Muscle layer of duodenum (tissue), 2 donors: Measurements from ENCODE around the gene NEK9.

Experiments used
- H3K27ac ChIP-seq: one replicate; pipeline ENCODE4 v1.7.0; 2013; ENCODE audit warnings: mild to moderate bottlenecking, low read length
- H3K27me3 ChIP-seq: one replicate; pipeline ENCODE4 v1.7.0; 2013; ENCODE audit warnings: low read depth, mild to moderate bottlenecking, control low read depth, low read length
- H3K36me3 ChIP-seq, 2 donors: one replicate each; pipeline ENCODE4 v1.7.0; 2013; ENCODE audit warnings: low read length in 2 of 2, control low read depth in 1 of 2, mild to moderate bottlenecking in 1 of 2; ENCODE audit not compliant: insufficient read depth in 2 of 2, control insufficient read depth in 1 of 2
- H3K4me1 ChIP-seq, 2 donors: one replicate each; pipeline ENCODE4 v1.7.0; 2013; ENCODE audit warnings: low read length in 2 of 2, mild to moderate bottlenecking in 2 of 2, control low read depth in 1 of 2, moderate library complexity in 1 of 2; ENCODE audit not compliant: insufficient read depth in 2 of 2, control insufficient read depth in 1 of 2
- H3K4me3 ChIP-seq, 2 donors: one replicate each; pipeline ENCODE4 v1.7.0; 2013; ENCODE audit warnings: low read length in 2 of 2, low read depth in 1 of 2, mild to moderate bottlenecking in 1 of 2
- H3K9me3 ChIP-seq, 2 donors: one replicate each; pipeline ENCODE4 v1.7.0; 2013; ENCODE audit warnings: low read length in 2 of 2, control low read depth in 1 of 2, mild to moderate bottlenecking in 1 of 2; ENCODE audit not compliant: control insufficient read depth in 1 of 2
- donor health status: healthy.

Gene NEK9

DNA sequence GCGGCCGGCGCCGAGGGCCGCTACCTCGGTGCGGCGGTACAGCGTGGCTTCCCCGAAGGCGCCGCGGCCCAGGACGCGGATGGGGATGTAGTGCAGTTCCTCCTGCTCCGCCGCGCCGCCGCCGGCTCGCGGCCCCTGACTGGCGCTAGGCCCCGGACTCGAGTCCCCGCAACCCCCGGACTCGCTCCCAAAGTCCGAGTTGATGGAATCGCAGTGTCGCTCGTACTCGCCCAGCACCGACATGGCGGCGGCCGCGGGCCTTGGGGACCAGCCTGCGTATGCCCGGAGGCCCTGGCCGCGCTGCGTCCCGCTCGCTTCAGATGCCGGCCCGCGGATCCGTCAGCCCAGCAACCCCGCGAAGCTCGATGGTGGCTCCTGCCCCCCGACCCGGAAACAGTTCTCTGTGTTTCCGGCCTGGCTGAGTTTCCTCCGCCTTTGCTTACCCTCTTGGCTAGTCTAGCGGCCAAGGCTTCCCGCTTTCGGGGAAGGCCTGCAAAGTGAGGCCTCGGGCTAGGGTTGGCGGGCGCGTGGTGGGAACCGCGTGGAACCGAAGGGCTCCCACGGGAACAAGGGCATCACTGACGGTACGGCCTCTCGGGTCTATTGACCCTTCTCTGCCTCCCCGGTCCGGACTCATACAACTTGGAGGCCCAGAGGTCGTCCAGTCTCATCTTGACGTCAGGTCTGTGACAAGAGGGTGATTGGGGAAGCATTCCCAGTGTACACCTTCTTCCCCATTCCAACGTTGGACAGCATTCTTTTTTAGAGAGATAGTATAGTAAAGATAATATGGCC is at the start of gene NEK9:
Gene NEK9, minus strand, starts transcription at position 370 of the 795 bp plus-strand sequence. Its CDS starts 127 bp downstream, at position 243.
- peaks cover 8 to 29% of the 10 kb centered on the region in 2 donors for H3K4me1 ChIP-seq
- H3K4me3 ChIP-seq: peak within 1 kb of the TSS; percentile 75 to 89
- H3K9me3 ChIP-seq: no peaks in the 10 kb centered on the region

DNA sequence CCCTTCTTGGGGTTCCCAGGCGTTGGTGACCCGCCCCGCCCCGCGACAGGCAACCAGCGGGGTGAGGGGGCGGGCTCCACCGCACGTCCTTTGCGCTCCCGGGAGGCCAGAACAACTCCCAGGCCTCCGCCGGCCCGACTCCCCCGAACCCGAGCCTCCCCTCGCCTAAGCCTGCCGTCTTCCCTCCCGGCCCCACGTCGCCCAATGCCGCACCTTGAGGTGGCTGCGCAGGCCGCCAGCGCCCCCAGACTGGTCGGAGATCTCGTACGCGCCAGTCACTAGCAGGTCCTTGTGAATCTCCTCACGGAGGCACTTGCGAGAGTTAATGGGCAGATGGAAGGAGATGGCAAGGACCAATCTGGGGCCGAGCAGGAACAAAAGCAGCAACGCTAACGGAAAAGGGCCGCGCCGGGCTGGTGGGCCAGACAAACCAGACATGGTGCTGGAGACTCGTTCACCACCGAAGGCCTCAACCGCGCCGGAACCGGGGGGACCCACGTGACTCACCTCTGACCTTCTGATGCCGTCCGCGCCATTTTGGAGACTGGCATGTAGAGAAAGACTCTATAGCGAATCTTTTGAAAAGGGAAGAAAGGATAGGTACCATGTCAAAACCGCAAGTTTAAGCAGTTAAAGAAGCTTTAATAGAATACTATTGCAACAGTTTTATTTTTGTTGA is 49.4 kb upstream of the NEK9 start, which contains the start of gene TMED10:
Gene TMED10, minus strand, starts transcription at position 471 of the 679 bp plus-strand sequence. Its CDS starts 33 bp downstream, at position 438.
- peak within 1 kb of the TSS; percentile 83 to 94 for H3K4me3 ChIP-seq
- no peaks in the 10 kb centered on the region for H3K9me3 ChIP-seq
- H3K36me3 ChIP-seq: peaks cover 0 to 9% of the 10 kb centered on the region in 2 donors
- H3K27me3 ChIP-seq: no peaks in the 10 kb centered on the region
- H3K27ac ChIP-seq: peak within 1 kb of the TSS; percentile 98
- peaks cover 0 to 34% of the 10 kb centered on the region in 2 donors for H3K4me1 ChIP-seq

More for the DNA sequence above, at the start of gene NEK9:
- H3K27ac ChIP-seq: peak within 1 kb of the TSS; percentile 97
- peaks cover 5 to 6% of the 10 kb centered on the region in 2 donors for H3K36me3 ChIP-seq
- no peaks in the 10 kb centered on the region for H3K27me3 ChIP-seq

- no peaks in the 10 kb centered on the region for H3K27me3 ChIP-seq
- peaks cover 0 to 34% of the 10 kb centered on the region in 2 donors for H3K4me1 ChIP-seq
Observed at GRCh38 chr14:75175677-75176141, 48.9 kb upstream of the NEK9 start.

DNA sequence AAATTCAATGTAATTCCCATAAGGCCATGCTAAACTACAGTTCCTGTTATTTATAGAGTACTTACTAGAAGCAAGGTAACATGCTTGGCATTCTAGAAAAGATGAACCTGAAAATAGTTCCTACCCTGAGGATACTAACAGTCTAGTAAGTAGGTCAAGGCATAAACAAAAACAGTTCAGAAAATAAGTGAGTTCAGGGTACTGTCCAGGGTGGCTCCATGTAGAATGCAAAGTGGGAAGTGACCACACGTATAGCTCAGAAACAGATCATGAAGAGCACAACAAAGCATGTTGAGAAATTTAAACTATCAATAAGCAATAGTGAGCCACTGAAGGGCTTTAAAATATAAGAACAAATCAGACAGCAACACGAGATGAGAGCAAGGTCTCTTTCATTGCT is 47.2 kb upstream of the NEK9 start:
- H3K27ac ChIP-seq: peak overlapping the region; percentile 49
- H3K36me3 ChIP-seq: peaks cover 0 to 9% of the 10 kb centered on the region in 2 donors
- no peaks in the 10 kb centered on the region for H3K9me3 ChIP-seq
- no peak overlapping the region for H3K4me3 ChIP-seq
- H3K4me1 ChIP-seq: peaks cover 0 to 34% of the 10 kb centered on the region in 2 donors
- no peaks in the 10 kb centered on the region for H3K27me3 ChIP-seq

More at GRCh38 chr14:75175677-75176141, 48.9 kb upstream of the NEK9 start:
- H3K9me3 ChIP-seq: no peaks in the 10 kb centered on the region
- H3K27ac ChIP-seq: peak overlapping the region; percentile 98
- H3K4me3 ChIP-seq: peak overlapping the region; percentile 83 to 94
- H3K36me3 ChIP-seq: peaks cover 0 to 9% of the 10 kb centered on the region in 2 donors

DNA sequence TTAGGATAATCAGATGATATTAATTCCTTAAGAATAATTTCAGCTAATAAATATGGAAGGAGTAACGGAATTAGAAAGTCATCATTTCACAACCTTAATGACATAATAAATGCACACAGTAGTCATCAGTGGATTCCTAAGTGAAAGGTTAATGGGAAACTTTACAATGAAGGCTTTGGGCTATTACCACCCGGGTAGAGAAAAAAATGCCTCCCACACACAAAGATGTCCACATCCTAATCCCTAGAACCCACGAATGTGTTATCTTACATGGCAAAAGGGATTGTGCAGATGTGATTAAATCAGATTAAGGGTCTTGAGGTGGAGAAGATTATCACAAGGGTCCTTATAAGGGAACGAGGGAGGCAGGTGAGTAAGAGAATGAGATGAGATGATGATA is 43.9 kb upstream of the NEK9 start:
- no peaks in the 10 kb centered on the region for H3K9me3 ChIP-seq
- no peaks in the 10 kb centered on the region for H3K27me3 ChIP-seq
- H3K36me3 ChIP-seq: no peaks in the 10 kb centered on the region
- no peak overlapping the region for H3K4me3 ChIP-seq
- no peak overlapping the region for H3K27ac ChIP-seq
- peaks cover 0 to 51% of the 10 kb centered on the region in 2 donors for H3K4me1 ChIP-seq

- H3K27ac ChIP-seq: no peak overlapping the region
- H3K4me1 ChIP-seq: peaks cover 0 to 39% of the 10 kb centered on the region in 2 donors
- no peaks in the 10 kb centered on the region for H3K9me3 ChIP-seq
- no peaks in the 10 kb centered on the region for H3K36me3 ChIP-seq
- H3K27me3 ChIP-seq: no peaks in the 10 kb centered on the region
- H3K4me3 ChIP-seq: no peak overlapping the region
Observed at GRCh38 chr14:75168586-75169335, 41.9 kb upstream of the NEK9 start.

DNA sequence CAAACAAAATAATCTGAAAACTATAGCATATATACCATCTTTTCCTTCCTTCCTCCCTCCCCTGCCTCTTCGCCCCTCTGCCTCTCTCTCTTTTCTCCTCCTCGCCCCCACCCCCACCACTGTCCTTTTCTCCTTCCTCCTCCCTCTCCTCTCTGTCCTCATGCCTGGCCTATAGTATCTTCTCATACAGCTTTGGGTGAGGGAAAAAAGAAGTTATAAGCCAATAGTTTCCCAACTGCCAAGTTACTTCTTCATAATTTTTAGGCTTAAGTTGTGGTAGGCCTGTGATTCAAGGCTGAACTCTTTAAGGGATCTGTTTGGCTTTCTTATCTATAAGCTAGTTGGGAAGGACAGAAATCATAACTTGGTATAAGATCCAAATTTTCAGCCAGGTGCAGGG is 40.5 kb upstream of the NEK9 start:
- Histone ChIP-seq H3K4me1 (peaks cover 0 to 31% of the 10 kb centered on the region in 2 donors), H3K27me3 (no peaks in the 10 kb centered on the region), H3K9me3 (no peaks in the 10 kb centered on the region), H3K4me3 (no peak overlapping the region), H3K27ac (no peak overlapping the region), H3K36me3 (no peaks in the 10 kb centered on the region)

DNA sequence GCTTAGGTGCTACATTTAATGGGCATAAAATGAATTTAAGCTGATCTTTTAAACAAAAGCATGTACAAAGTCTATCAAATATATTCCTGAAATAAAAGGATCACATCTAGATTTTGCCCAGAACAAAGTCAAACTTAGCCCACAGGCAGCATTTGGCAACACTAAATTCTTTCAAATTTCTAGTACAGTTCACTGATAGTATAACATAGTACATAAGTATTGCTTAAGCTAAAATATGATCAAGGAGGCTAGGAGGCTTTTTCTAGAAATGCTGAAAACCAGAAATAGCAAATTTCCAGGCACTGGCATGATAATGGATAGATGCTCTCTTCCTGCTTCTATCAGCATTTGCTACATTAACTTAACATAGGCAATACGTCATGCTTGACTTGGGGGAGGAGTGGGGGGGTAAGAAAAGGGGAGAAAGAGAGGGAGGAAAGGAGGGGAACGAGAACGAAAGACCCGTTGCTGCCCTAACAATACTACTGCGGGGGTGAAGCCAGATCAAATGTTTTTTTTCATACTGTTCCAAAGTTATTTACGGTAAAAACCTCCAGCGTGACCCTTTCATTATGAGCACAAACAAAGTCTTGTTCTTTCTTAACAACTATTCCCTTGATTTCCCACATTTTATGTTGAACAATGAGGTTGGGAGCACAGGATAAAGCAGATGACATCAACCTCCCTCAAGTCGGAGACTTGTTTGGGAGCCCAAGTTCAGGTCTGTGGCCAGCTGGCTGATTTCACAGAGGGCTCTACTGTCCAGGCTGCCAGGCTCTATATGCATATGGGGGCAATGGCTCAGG is 38.9 kb upstream of the NEK9 start:
- Histone ChIP-seq H3K4me3 (no peak overlapping the region), H3K4me1 (peaks cover 0 to 23% of the 10 kb centered on the region in 2 donors), H3K9me3 (no peaks in the 10 kb centered on the region), H3K36me3 (no peaks in the 10 kb centered on the region), H3K27ac (no peak overlapping the region), H3K27me3 (no peaks in the 10 kb centered on the region)

GRCh38 chr14:75164809-75165208 is 38.0 kb upstream of the NEK9 start:
- Histone ChIP-seq H3K4me3 (no peak overlapping the region), H3K9me3 (no peaks in the 10 kb centered on the region), H3K27ac (no peak overlapping the region), H3K27me3 (no peaks in the 10 kb centered on the region), H3K4me1 (peaks cover 2 to 28% of the 10 kb centered on the region in 2 donors), H3K36me3 (no peaks in the 10 kb centered on the region)

GRCh38 chr14:75163677-75164076 is 36.8 kb upstream of the NEK9 start:
- no peak overlapping the region for H3K4me3 ChIP-seq
- no peaks in the 10 kb centered on the region for H3K27me3 ChIP-seq
- no peak overlapping the region for H3K27ac ChIP-seq
- peaks cover 6 to 29% of the 10 kb centered on the region in 2 donors for H3K4me1 ChIP-seq
- no peaks in the 10 kb centered on the region for H3K36me3 ChIP-seq
- no peaks in the 10 kb centered on the region for H3K9me3 ChIP-seq
